Measurements from ENCODE around the gene MEPCE.

The MEPCE gene

DNA sequence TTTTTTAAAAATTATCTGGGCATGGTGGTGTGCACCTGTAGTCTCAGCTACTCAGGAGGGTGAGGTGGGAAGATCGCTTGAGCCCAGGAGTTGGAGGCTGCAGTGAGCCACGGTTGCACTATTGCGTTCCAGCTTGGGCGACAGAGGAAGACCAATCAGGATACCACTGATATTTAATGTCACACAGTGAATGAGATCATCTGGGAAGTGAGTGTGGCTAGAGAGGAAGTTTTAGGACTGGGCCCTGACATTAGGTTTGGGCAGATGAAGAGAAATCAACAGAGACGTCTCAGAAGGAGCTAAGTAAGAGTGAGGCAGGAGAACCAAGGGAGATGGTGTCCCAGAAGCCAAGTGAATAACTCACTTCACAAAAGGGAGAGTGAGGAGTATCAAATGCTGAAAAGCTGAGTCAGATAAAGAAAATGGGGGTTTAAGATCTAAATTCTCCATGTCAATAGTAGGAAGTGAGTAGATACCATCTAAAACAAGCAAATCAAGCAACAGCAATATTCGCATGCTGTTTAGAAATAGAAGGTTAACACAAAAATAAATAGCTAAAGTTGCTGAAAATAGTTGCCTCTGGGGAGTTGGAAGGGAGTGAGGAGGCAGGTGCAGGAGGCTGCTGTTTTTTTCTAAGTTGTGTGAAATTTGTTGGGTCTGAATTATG lies 44.9 kb upstream of the MEPCE start:
- Histone ChIP-seq H3K4me1 (ENCODE audit: low read length) (no peaks in the 10 kb centered on the region), H4K20me1 (ENCODE audit: insufficient read depth, low read length) (no peaks in the 10 kb centered on the region), H3K4me3 (ENCODE audit: low read length) (no peak overlapping the region), H3K9me3 (replicated peaks; ENCODE audit: insufficient read depth, low read length) (no peaks in the 10 kb centered on the region), H3K9ac (ENCODE audit: low read length) (no peak overlapping the region), H2AFZ (ENCODE audit: low read length) (no peak overlapping the region), H3F3A (ENCODE audit: insufficient read depth, low read length) (no peaks in the 10 kb centered on the region), H3K9me2 (replicated peaks; ENCODE audit: insufficient read depth, low read length) (no peaks in the 10 kb centered on the region), H3K27me3 (replicated peaks; ENCODE audit: insufficient read depth, low read length) (no peaks in the 10 kb centered on the region), H3K36me3 (replicated peaks; ENCODE audit: insufficient read depth, low read length) (no peaks in the 10 kb centered on the region), H3K27ac (ENCODE audit: low read length) (no peak overlapping the region), H3K79me2 (ENCODE audit: low read length) (no peaks in the 10 kb centered on the region), H3K4me2 (ENCODE audit: low read depth, low read length) (no peak overlapping the region)
- no peak for TF ChIP-seq EZH2phosphoT487 (IDR thresholded peaks at IDR 0.05; ENCODE audit: low read length)
- no peak for TF ChIP-seq EZH2 (optimal IDR thresholded peaks at IDR 0.05; ENCODE audit: low read depth, low read length)
- no peak for DNase-seq

DNA sequence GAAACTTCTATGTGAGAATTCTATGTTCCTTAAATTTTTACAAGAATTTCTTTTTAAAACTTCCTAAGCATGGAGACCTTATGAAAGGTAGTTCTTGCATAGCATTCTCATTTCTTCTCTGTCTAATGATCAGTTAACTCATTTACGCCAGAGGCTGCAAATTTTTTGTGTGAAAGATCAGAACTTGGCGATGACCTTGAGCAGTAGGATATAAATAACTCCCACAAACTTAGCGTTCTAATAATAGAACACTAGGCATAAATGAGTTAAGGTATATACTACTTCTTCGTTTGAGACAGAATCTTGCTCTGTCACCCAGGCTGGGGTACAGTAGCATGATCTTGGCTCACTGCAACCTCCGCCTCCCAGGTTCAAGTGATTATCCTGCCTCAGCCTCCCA lies 42.7 kb upstream of the MEPCE start:
- no peaks in the 10 kb centered on the region for H3K36me3 ChIP-seq (replicated peaks; ENCODE audit: insufficient read depth, low read length)
- H3K9me2 ChIP-seq (replicated peaks; ENCODE audit: insufficient read depth, low read length): no peaks in the 10 kb centered on the region
- no peak overlapping the region for H3K4me3 ChIP-seq (ENCODE audit: low read length)
- no peaks in the 10 kb centered on the region for H3K79me2 ChIP-seq (ENCODE audit: low read length)
- H3K27me3 ChIP-seq (replicated peaks; ENCODE audit: insufficient read depth, low read length): no peaks in the 10 kb centered on the region
- no peak for DNase-seq
- H3F3A ChIP-seq (ENCODE audit: insufficient read depth, low read length): no peaks in the 10 kb centered on the region
- no peak overlapping the region for H3K4me2 ChIP-seq (ENCODE audit: low read depth, low read length)
- no peaks in the 10 kb centered on the region for H3K9me3 ChIP-seq (replicated peaks; ENCODE audit: insufficient read depth, low read length)
- H3K9ac ChIP-seq (ENCODE audit: low read length): no peak overlapping the region
- H3K4me1 ChIP-seq (ENCODE audit: low read length): no peaks in the 10 kb centered on the region
- H2AFZ ChIP-seq (ENCODE audit: low read length): no peak overlapping the region
- H3K27ac ChIP-seq (ENCODE audit: low read length): no peak overlapping the region
- no peaks in the 10 kb centered on the region for H4K20me1 ChIP-seq (ENCODE audit: insufficient read depth, low read length)
- TF ChIP-seq EZH2 (optimal IDR thresholded peaks at IDR 0.05; ENCODE audit: low read depth, low read length): no peak
- TF ChIP-seq EZH2phosphoT487 (IDR thresholded peaks at IDR 0.05; ENCODE audit: low read length): no peak
- TF ChIP-seq, protein P1, sequence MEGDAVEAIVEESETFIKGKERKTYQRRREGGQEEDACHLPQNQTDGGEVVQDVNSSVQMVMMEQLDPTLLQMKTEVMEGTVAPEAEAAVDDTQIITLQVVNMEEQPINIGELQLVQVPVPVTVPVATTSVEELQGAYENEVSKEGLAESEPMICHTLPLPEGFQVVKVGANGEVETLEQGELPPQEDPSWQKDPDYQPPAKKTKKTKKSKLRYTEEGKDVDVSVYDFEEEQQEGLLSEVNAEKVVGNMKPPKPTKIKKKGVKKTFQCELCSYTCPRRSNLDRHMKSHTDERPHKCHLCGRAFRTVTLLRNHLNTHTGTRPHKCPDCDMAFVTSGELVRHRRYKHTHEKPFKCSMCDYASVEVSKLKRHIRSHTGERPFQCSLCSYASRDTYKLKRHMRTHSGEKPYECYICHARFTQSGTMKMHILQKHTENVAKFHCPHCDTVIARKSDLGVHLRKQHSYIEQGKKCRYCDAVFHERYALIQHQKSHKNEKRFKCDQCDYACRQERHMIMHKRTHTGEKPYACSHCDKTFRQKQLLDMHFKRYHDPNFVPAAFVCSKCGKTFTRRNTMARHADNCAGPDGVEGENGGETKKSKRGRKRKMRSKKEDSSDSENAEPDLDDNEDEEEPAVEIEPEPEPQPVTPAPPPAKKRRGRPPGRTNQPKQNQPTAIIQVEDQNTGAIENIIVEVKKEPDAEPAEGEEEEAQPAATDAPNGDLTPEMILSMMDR (IDR thresholded peaks at IDR 0.05; ENCODE audit: low read length): no peak

DNA sequence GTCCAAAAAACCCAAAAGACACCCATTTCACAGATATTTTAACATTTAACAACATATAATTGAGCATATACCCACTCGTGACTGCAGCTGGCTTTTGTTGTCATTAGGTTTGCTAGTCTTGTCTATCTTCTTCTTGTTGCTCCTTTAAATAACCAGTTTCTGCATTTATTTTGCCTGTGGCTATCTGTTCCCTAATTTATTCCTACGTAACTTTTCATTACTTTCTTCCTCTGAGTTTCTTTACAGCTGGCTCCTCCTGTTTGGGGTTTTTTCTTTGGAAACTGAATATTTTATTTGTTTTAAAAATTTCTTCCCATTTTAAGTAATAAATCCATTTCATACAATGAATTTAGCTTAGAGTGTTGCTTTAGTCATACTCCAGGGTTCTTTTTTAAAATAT lies 41.9 kb upstream of the MEPCE start:
- TF ChIP-seq, protein P1 (IDR thresholded peaks at IDR 0.05; ENCODE audit: low read length): no peak
- TF ChIP-seq EZH2phosphoT487 (IDR thresholded peaks at IDR 0.05; ENCODE audit: low read length) (no peak), EZH2 (optimal IDR thresholded peaks at IDR 0.05; ENCODE audit: low read depth, low read length) (no peak)
- H3K9ac ChIP-seq (ENCODE audit: low read length): no peak overlapping the region
- H3K79me2 ChIP-seq (ENCODE audit: low read length): no peaks in the 10 kb centered on the region
- H3K27me3 ChIP-seq (replicated peaks; ENCODE audit: insufficient read depth, low read length): no peaks in the 10 kb centered on the region
- no peaks in the 10 kb centered on the region for H4K20me1 ChIP-seq (ENCODE audit: insufficient read depth, low read length)
- no peak overlapping the region for H2AFZ ChIP-seq (ENCODE audit: low read length)
- H3K4me1 ChIP-seq (ENCODE audit: low read length): no peaks in the 10 kb centered on the region
- H3K4me2 ChIP-seq (ENCODE audit: low read depth, low read length): no peak overlapping the region
- H3K27ac ChIP-seq (ENCODE audit: low read length): no peak overlapping the region
- no peaks in the 10 kb centered on the region for H3K36me3 ChIP-seq (replicated peaks; ENCODE audit: insufficient read depth, low read length)
- H3K9me2 ChIP-seq (replicated peaks; ENCODE audit: insufficient read depth, low read length): no peaks in the 10 kb centered on the region
- DNase-seq: no peak
- no peaks in the 10 kb centered on the region for H3F3A ChIP-seq (ENCODE audit: insufficient read depth, low read length)
- H3K4me3 ChIP-seq (ENCODE audit: low read length): no peak overlapping the region
- no peaks in the 10 kb centered on the region for H3K9me3 ChIP-seq (replicated peaks; ENCODE audit: insufficient read depth, low read length)

DNA sequence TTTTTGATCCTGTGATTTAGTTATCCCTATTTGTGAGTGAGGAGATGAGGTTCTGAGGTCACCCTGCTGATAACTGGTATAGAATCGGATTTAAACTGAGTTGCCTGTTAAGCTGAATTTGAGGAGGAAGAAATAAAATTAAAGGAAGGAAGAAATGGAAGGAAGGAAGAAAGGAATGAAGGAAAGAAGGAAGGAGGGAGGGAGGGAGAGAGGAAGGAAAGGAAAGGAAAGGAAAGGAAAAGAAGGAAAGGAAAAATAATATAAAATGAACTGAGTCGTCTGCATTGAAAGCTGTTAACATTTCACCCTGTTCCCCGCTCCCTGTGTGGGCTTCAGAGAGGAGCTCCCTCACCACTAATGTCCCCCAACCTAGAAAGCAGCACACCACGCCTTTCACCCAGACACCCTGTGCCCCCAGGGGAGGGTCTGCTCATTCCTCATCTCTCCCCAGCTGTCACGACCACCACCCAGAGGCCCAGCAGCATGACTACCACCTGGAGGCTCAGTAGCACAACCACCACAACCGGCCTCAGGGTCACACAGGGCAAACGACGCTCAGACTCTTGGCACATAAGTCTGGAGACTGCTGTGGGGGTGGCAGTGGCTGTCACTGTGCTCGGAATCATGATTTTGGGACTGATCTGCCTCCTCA lies 40.1 kb upstream of the MEPCE start:
- Histone ChIP-seq H3K4me3 (ENCODE audit: low read length) (no peak overlapping the region), H3K9me3 (replicated peaks; ENCODE audit: insufficient read depth, low read length) (no peaks in the 10 kb centered on the region), H3K9me2 (replicated peaks; ENCODE audit: insufficient read depth, low read length) (no peaks in the 10 kb centered on the region), H2AFZ (ENCODE audit: low read length) (no peak overlapping the region), H4K20me1 (ENCODE audit: insufficient read depth, low read length) (no peaks in the 10 kb centered on the region), H3K27ac (ENCODE audit: low read length) (no peak overlapping the region), H3K79me2 (ENCODE audit: low read length) (no peaks in the 10 kb centered on the region), H3K27me3 (replicated peaks; ENCODE audit: insufficient read depth, low read length) (no peaks in the 10 kb centered on the region), H3K4me2 (ENCODE audit: low read depth, low read length) (no peak overlapping the region), H3K36me3 (replicated peaks; ENCODE audit: insufficient read depth, low read length) (no peaks in the 10 kb centered on the region), H3F3A (ENCODE audit: insufficient read depth, low read length) (no peaks in the 10 kb centered on the region), H3K9ac (ENCODE audit: low read length) (no peak overlapping the region), H3K4me1 (ENCODE audit: low read length) (no peaks in the 10 kb centered on the region)
- TF ChIP-seq EZH2 (optimal IDR thresholded peaks at IDR 0.05; ENCODE audit: low read depth, low read length): no peak
- TF ChIP-seq EZH2phosphoT487 (IDR thresholded peaks at IDR 0.05; ENCODE audit: low read length): no peak
- TF ChIP-seq, protein P1 (IDR thresholded peaks at IDR 0.05; ENCODE audit: low read length): no peak
- no peak for DNase-seq
